ENCODE data around the gene TMEM42.

- TF ChIP-seq, protein P1, sequence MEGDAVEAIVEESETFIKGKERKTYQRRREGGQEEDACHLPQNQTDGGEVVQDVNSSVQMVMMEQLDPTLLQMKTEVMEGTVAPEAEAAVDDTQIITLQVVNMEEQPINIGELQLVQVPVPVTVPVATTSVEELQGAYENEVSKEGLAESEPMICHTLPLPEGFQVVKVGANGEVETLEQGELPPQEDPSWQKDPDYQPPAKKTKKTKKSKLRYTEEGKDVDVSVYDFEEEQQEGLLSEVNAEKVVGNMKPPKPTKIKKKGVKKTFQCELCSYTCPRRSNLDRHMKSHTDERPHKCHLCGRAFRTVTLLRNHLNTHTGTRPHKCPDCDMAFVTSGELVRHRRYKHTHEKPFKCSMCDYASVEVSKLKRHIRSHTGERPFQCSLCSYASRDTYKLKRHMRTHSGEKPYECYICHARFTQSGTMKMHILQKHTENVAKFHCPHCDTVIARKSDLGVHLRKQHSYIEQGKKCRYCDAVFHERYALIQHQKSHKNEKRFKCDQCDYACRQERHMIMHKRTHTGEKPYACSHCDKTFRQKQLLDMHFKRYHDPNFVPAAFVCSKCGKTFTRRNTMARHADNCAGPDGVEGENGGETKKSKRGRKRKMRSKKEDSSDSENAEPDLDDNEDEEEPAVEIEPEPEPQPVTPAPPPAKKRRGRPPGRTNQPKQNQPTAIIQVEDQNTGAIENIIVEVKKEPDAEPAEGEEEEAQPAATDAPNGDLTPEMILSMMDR (IDR thresholded peaks at IDR 0.05) = no peak
- TF ChIP-seq EZH2phosphoT487 (IDR thresholded peaks at IDR 0.05; ENCODE audit: borderline replicate concordance, low read depth) (no peak), CHD2 (IDR thresholded peaks at IDR 0.05; ENCODE audit: low read length, partially characterized antibody) (no peak), NFIC (IDR thresholded peaks at IDR 0.05; ENCODE audit: borderline replicate concordance) (no peak), RCOR1 (IDR thresholded peaks at IDR 0.05; ENCODE audit: low read length) (no peak), FOXJ3 (CRISPR knock-in tag; IDR thresholded peaks at IDR 0.05) (no peak), RFX5 (IDR thresholded peaks at IDR 0.05; ENCODE audit: low read length) (no peak)
- TF ChIP-seq, protein P2, sequence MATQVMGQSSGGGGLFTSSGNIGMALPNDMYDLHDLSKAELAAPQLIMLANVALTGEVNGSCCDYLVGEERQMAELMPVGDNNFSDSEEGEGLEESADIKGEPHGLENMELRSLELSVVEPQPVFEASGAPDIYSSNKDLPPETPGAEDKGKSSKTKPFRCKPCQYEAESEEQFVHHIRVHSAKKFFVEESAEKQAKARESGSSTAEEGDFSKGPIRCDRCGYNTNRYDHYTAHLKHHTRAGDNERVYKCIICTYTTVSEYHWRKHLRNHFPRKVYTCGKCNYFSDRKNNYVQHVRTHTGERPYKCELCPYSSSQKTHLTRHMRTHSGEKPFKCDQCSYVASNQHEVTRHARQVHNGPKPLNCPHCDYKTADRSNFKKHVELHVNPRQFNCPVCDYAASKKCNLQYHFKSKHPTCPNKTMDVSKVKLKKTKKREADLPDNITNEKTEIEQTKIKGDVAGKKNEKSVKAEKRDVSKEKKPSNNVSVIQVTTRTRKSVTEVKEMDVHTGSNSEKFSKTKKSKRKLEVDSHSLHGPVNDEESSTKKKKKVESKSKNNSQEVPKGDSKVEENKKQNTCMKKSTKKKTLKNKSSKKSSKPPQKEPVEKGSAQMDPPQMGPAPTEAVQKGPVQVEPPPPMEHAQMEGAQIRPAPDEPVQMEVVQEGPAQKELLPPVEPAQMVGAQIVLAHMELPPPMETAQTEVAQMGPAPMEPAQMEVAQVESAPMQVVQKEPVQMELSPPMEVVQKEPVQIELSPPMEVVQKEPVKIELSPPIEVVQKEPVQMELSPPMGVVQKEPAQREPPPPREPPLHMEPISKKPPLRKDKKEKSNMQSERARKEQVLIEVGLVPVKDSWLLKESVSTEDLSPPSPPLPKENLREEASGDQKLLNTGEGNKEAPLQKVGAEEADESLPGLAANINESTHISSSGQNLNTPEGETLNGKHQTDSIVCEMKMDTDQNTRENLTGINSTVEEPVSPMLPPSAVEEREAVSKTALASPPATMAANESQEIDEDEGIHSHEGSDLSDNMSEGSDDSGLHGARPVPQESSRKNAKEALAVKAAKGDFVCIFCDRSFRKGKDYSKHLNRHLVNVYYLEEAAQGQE (IDR thresholded peaks at IDR 0.05; ENCODE audit: low read depth, low read length) = no peak
- TF ChIP-seq, protein P3, sequence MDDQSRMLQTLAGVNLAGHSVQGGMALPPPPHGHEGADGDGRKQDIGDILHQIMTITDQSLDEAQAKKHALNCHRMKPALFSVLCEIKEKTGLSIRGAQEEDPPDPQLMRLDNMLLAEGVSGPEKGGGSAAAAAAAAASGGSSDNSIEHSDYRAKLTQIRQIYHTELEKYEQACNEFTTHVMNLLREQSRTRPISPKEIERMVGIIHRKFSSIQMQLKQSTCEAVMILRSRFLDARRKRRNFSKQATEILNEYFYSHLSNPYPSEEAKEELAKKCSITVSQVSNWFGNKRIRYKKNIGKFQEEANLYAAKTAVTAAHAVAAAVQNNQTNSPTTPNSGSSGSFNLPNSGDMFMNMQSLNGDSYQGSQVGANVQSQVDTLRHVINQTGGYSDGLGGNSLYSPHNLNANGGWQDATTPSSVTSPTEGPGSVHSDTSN (IDR thresholded peaks at IDR 0.05) = no peak
Observed at GRCh38 chr3:44870375-44871061, 8.8 kb downstream of the TMEM42 start.
